ENCODE data around the gene LHFPL2.

The LHFPL2 gene

DNA sequence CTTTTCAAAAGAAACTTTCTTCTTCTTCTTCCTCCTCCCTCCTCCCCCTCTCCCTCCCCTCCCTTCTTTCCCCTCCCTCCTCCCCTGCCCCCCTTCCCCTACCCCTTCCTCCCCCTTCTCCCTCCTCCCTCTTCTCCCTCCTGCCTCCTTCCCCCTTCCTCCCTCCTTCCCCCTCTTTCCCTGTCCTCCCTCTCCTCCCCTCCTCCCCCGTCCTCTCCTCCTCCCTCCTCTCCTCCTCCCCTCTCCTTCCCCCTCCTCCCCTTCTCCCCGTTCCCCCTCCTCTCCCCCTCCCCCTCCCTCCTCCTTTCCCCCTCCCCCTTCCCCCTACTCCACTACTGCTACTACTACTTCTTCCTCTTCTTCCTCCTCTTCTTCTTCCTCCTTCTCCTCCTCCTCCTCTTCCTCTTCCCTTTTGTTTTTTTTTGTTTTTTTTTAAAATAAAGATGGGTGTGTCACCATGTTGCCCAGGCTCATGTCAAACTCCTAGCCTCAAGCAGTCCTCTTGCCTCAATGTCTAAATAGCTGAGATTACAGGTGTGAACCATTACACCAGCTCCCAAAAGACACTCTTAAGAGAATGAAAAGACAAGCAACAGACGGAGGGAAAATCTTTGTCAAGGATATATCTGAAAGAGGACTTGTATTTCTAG, 200.7 kb downstream of the LHFPL2 start:
- no peak for DNase-seq (ENCODE audit: low spot score)

More for the DNA sequence above, 200.7 kb downstream of the LHFPL2 start:
- no peaks in the 10 kb centered on the region for H3K4me1 Mint-ChIP-seq (ENCODE audit: low read depth)
- no peak overlapping the region for H3K4me3 Mint-ChIP-seq
- H3K36me3 Mint-ChIP-seq (ENCODE audit: low read depth) = peaks cover 11% of the 10 kb centered on the region
- H3K27ac Mint-ChIP-seq = no peak overlapping the region
- H3K27me3 Mint-ChIP-seq (ENCODE audit: low read depth) = no peaks in the 10 kb centered on the region
- H3K9me3 Mint-ChIP-seq = peaks cover 7% of the 10 kb centered on the region
